IPS DF 19.7 (cell line): ENCODE results near the gene NUP62.

Experiments used
- DNase-seq: peaks from one replicate; pipeline ENCODE4 v3.0.0-alpha.2; 2013; ENCODE audit warnings: low read depth, low spot score

The NUP62 gene

GRCh38 chr19:49904136-49904535 is 25.2 kb downstream of the NUP62 start:
- DNase-seq = no peak

GRCh38 chr19:49896863-49897621 is 32.3 kb downstream of the NUP62 start, which contains the start of gene IL4I1:
Gene IL4I1, minus strand, starts transcription at chr19:49896887. Its CDS starts 727 bp downstream, at chr19:49896160.
- DNase-seq = no peak

- no peak for DNase-seq
Observed at GRCh38 chr19:49895566-49896297, 33.6 kb downstream of the NUP62 start.

GRCh38 chr19:49894879-49895565 is 34.3 kb downstream of the NUP62 start:
- no peak for DNase-seq

- no peak for DNase-seq
Observed at GRCh38 chr19:49894011-49894664, 35.2 kb downstream of the NUP62 start.

GRCh38 chr19:49892716-49893115 is 36.6 kb downstream of the NUP62 start:
- no peak for DNase-seq

GRCh38 chr19:49891393-49891792 is 37.9 kb downstream of the NUP62 start:
- no peak for DNase-seq

- DNase-seq = no peak
Observed at GRCh38 chr19:49890349-49891311, 38.7 kb downstream of the NUP62 start.

- DNase-seq = no peak
Observed at GRCh38 chr19:49889687-49890348, 39.5 kb downstream of the NUP62 start.

GRCh38 chr19:49889038-49889686 is 40.1 kb downstream of the NUP62 start:
- no peak for DNase-seq

GRCh38 chr19:49888510-49888824 is 40.8 kb downstream of the NUP62 start:
- DNase-seq = no peak

- no peak for DNase-seq
Observed at GRCh38 chr19:49887665-49888509, 41.4 kb downstream of the NUP62 start.

GRCh38 chr19:49887037-49887664 is 42.2 kb downstream of the NUP62 start:
- DNase-seq = no peak

GRCh38 chr19:49884760-49885159 is 44.5 kb downstream of the NUP62 start:
- DNase-seq = no peak

GRCh38 chr19:49884109-49884508 is 45.2 kb downstream of the NUP62 start:
- DNase-seq = no peak

GRCh38 chr19:49883094-49883493 is 46.2 kb downstream of the NUP62 start:
- DNase-seq = no peak

GRCh38 chr19:49882643-49883042 is 46.7 kb downstream of the NUP62 start:
- DNase-seq = no peak

- no peak for DNase-seq
Observed at GRCh38 chr19:49881672-49882394, 47.5 kb downstream of the NUP62 start.
